Measurements from ENCODE around the gene TMEM158.
A peak's percentile ranks its signal among the peaks of the same experiment; 100 is the strongest.

The TMEM158 gene

DNA sequence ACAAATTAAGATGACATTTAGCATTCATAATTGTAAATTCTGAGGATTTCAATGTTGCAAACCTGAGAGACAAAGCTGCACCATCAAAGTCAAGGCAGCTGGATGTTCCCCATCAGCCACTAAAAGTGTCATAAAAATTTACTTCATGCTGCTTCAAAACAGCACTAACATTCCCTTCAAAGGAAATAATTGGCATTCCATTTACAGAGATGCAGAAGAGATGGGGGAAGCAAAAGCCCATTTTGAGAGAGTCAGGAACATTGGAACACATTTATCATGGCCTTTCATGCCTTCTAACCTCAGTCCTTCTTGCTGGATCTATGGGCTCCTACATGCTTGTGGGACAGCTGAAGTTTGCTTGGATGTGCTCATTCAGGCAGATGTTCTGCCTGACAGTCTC is 6.4 kb upstream of the TMEM158 start:
- no peak for DNase-seq (ENCODE audit: low spot score)

DNA sequence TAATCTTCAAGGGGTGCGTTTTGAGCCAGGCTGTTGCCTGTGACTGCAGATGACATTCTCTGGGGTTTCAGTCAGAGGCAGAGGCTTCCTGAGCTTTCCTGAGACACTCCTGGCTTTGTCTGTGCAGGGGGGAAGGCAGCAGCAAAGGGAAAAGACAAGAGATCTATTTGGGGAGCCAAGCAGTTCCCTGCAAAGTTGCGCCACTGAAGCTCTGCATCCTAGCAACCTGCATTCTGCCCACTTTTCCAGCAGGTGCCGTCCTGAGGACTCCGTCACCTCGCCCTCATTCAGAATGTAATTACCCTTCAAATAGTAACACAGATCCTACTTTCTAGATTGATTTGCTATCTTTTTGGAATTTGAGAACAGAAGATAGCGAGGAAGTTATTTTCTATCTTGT is 1.9 kb upstream of the TMEM158 start:
- no peak for DNase-seq (ENCODE audit: low spot score)

DNA sequence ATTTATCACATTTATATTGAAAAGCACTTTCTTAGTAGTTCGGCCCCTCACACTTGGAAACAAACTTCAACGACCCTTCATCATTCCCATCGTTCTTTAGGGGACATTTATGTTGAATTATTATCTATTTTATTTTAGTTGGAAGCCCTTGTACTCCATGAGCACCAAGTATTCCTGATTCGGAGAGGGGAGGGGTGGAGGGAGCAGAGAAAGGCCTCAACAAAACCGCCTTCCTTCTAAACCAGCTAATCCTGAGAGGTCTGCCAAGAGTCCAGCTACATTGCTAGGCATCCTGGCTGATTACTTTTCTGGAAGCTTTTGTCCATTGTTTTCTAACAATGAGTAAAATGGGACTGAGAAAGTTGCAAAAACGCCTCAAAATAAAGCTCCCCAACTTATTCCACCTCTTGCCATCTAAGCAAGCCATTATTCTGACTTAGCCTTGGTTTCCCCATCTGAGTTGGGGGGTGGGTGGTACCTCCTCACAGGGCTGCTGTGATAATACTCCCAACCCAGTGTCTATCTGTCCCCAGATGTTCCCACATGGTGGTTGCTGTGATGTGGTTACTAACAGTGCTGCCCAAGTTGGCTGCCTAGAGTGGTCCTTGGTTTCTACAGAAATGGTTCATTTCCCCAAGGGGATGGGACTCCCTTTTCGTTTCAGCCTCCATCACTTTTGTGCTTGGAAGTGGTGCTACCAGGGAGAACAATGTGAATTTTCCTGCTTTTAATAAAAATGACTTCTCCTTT is 1.2 kb upstream of the TMEM158 start:
- DNase-seq (ENCODE audit: low spot score): no peak

DNA sequence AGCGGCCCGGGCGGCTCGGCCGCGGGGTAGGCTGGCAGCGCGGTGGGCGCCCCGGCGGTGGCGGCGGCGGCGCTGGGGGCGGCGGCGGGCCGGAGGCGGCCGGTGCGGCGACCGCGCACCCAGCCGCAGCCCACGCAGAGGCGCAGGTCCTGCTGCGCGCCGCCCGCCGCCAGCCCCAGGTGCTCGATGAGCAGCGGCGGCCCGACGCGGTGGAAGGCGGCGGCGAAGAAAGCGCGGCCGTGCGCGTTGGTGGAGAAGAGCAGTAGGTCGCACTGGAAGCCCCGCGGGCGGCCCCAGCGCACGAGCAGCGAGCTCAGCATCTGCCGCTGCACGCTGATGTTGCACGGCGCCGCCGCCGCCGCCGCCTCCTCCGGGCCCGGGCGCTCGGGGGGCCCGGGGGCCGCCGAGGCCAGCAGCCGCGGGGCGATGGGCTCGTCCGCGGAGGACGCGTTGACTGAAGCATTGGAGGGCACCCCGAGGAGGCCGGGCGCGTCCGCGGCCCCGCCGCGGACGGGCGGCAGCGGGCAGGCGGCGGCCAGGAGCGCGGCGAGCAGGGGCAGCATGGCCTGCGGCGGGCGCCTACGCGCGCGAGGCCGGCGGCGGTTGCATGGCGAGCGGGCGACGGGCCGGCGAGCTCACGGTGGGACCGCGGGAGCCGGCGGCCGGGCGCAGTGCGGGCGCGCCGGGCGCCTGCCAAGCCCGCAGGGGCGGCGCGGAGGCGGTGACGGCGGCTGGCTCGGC is 452 bp downstream of the TMEM158 start:
- peak; percentile 31 for DNase-seq (ENCODE audit: low spot score)

DNA sequence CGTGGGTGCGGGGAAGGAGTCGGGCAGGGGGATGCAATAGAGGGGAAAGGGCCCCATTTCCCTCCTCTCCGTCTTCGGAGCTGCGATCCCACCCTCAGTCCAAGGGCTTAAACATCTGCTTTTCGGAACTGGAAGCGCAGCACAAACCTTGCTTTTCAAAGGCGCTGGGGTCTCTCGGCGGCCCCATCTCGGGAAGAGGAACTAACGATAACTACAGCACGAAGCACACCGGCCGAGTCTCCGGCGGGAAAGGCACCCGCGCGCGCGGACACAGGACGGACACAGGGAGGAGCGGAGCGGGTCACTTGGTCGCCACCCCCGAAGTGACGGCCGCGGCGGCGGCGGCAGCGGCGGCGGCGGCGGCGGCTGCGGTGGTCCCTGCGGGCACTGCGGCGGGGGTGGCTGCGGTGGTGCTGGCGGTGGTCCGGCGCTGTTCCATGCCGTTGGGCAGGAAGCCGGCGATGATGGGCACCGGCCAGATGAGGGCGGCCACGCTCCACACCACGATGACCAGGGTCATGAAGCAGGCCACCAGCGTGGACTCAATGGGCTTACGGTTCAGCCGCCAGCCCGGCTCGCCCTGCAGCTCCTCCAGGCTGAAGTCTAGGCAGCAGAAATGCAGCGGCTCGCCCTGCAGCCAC is 1.1 kb downstream of the TMEM158 start:
- DNase-seq (ENCODE audit: low spot score): peak; percentile 73

DNA sequence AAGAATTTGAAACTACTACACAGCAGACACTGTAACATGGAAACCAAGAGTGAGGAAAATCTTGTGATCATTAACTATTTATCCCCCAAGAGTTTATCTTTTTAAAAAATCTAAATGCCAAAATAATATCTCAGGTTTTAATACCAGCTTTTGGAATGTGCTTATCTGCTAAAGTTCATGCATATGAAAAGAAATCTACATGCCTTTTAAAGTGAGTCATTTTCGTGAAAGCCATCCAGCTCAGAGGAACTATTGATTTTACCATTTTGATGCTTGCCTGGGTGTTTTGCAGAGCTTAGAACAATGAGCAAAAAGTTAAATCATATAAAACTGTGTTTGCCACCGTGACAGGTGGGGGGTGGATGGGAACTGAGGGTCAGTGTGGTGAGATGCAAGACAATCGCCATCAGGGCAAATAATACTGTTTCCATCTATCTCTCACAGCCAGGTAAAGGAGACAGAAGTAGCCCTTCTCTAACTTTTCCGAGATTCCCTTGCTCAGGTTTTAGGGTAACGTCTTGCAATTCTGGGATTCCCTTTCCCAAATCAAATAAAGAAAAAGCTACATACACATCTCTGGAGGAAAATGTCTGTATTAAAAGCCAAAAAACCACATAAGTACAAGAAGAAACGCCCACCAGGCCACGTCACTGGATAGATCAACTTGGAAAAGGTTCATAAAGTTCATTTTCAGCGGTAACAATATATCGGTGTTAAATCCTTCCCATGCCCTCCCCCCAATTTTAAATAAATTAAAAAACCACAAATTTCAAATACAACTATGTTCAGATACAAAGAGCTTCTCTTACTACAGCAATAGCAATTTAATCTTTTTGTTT is 2.0 kb downstream of the TMEM158 start:
- peak; percentile 41 for DNase-seq (ENCODE audit: low spot score)

DNA sequence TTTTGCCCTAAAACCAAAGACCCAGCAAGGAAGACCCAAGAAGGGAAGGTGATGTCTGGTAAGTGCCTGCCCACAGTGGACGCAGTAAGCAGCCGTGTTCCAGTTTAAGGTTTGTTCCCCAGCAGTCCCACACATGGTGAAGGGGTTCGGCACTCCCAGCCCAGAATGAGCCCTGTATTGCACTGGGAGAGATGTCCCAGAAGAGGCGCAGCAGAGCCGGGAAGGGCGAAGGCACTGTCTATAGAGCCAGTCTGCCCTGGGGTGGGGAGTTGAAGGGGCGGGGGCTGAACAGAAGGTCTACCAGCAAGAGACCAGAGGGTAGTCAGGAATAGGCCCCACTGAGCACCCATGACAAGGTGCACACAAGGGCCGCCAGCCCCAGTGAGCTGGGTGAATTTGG is 6.4 kb downstream of the TMEM158 start:
- no peak for DNase-seq (ENCODE audit: low spot score)

DNA sequence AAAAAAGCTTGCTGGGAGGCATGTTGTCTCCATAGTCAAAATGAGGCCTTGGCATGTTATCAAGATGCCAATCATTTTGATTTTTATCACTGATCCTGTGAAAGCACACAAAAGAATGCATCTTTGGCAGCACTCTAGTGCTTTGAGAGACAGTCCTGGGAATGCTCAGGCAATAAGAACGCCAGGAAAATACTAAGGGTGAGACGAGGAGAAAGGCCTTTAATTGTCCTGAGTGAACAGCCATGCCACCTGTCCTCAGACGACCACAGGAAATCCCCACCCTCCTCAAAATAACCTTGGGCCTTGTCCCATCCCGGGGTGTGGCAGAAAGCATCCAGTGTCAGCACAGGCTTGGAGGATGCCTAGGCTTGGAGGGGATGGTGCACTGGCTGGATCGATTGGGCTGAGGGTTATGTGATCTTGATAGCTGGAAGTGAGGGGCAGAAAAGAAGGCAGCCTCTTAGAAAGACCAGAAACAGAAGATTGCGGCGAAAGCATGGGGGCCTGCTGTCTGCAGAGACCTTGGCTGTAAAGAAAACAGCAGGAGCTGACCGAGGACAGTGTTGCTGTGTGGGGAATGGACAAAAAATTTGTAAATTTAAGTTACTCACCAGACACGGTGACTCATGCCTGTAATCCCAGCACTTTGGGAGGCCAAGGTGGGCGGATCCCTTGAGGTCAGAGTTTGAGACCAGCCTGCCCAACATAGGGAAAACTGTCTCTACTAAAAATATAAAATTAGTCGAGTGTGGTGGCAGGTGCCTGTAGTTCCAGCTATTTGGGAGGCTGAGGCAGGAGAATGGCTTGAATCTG is 7.3 kb downstream of the TMEM158 start:
- DNase-seq (ENCODE audit: low spot score): peak; percentile 49

- no peak for DNase-seq (ENCODE audit: low spot score)
Measured at GRCh38 chr3:45216021-45216609, 10.0 kb downstream of the TMEM158 start.

GRCh38 chr3:45215466-45215865 is 10.6 kb downstream of the TMEM158 start:
- DNase-seq (ENCODE audit: low spot score): no peak

DNA sequence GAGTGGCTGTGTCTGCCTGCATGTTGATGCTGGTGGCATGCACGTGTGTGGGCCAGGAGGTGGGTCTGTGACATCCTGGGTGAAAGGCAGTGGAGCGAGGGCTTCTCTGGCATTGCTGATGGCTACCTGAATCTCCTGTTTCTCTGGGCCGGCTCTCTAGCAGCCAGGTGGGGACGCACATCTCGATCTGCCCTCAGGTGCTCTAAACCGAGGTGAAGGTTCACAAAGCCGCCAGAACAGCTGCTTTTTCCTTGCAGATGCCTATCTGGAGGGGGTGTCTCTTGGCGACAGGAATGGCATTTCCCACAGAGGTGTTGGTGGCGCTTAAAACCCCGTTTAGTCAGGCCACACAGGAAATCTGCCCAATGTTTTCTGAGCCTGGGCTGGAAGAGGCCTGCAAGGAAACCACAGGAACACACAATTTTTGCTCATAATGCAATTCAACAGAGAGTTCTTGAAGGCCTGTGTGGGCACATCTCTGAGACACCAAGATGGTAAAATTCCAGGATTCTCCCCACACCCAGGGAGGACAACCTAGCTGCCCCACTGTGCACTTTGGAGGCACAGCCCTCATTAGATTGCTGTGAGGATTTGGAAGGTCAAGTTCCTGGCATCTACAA is 11.9 kb downstream of the TMEM158 start:
- DNase-seq (ENCODE audit: low spot score): no peak

GRCh38 chr3:45212095-45212468 is 14.0 kb downstream of the TMEM158 start:
- DNase-seq (ENCODE audit: low spot score): no peak

- DNase-seq (ENCODE audit: low spot score): no peak
Measured at GRCh38 chr3:45211466-45212094, 14.5 kb downstream of the TMEM158 start.

- peak; percentile 76 for DNase-seq (ENCODE audit: low spot score)
Measured at GRCh38 chr3:45210308-45211041, 15.6 kb downstream of the TMEM158 start.

DNA sequence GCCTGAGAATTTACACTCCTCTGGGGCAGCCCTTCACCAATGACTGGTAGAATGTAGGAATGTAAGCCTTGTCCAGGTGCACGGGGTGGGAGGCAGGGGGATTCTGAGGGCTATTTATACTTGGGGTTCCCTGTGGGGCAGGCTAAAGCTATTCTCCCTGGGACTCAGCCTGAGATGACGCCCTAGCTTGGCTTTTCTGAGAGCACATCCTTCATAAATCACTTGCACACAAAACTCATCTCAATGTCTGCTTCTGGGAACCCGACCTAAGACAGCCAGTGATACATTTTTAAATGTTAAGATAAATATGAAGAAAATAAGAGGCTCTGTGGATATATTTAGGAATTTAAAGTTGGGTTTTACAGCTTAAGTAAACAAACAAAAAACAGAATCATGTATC is 16.6 kb downstream of the TMEM158 start:
- no peak for DNase-seq (ENCODE audit: low spot score)

DNA sequence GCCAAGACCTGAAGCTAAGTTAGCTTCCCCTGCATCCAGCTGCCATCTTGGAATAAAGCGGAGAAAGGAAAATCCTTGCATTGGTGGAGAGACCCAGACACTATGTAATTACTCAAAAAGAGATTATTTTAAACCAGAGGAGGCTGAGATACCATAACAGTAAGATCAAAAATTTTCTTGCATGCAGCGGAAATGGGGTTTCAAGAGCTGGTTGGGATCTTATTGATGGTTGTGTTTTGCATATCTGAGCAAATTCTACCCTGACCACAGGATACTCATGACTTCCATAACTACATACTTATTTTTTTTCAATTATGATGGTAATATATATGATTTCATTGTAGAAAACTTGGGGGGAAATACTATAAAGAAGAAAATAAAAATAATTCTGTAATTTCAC is 17.5 kb downstream of the TMEM158 start:
- DNase-seq (ENCODE audit: low spot score): no peak

- DNase-seq (ENCODE audit: low spot score): no peak
Measured at GRCh38 chr3:45207446-45207845, 18.6 kb downstream of the TMEM158 start.

- DNase-seq (ENCODE audit: low spot score): peak; percentile 32
Measured at GRCh38 chr3:45205126-45205525, 21.0 kb downstream of the TMEM158 start.

DNA sequence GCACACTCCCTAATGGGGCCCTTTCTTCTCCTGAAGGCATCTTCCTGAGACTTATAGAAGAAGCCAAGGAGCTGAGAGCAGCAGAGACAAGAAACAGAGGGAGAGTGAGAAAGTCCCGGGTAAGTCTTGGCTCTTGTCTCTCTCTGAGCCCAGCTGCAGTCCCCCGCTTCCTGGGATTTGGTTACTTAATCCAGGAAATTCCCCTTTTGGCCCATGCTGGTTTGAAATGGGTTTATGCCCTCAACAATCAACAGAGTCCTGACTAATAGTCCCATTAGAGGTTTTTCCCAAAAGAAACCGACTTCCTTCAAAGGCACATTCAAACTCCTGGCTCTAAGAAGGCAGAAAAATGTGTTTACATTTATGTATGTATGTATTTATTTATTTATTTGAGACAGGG is 22.0 kb downstream of the TMEM158 start:
- peak; percentile 80 for DNase-seq (ENCODE audit: low spot score)
